ENCODE data around the gene POLE.

The POLE gene

DNA sequence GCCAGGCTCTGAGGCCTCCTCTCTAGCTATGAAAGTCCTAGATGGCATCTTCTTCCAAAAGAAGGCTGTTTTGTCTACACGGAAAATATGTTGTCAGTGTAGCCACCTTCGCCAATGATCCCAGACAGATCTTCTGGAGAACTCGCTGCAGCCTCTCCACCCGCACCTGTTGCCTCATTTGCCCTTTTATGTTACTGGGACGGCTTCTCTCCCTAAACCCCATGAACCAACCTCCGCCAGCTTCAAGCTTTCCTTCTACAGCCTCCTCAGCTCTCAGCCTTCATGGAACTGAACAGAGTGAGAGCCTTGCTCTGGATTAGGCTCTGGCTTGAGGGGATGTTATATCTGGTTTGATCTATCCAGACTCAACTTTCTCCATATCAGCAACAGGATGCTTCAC is 57.8 kb downstream of the POLE start:
- Histone ChIP-seq H3K4me3 (ENCODE audit: low read depth, low read length) (no peak overlapping the region), H3K27ac (ENCODE audit: extremely low read depth, low read depth, low read length) (no peak overlapping the region), H3K9me3 (ENCODE audit: control insufficient read depth, insufficient read depth, low read depth, low read length) (no peaks in the 10 kb centered on the region), H3K4me1 (ENCODE audit: control insufficient read depth, insufficient read depth, low read length) (no peaks in the 10 kb centered on the region), H3K36me3 (ENCODE audit: control insufficient read depth in 2 of 2, insufficient read depth in 1 of 2, low read length in 2 of 2) (peaks cover 17 to 95% of the 10 kb centered on the region in 2 experiments)
- ChIA-PET POLR2A (no interaction called here), CTCF (interaction anchor here (0.8 to 1.3 kb wide), 4 partner anchors 9 to 214 kb away, joined by 3 to 8 read pairs (median 6); no protein-coding TSS in a partner anchor)
- peak; percentile 65 for TF ChIP-seq SCRT1 (tag by site-specific recombination; IDR thresholded peaks at IDR 0.05; ENCODE audit: borderline replicate concordance)
- TF ChIP-seq MYNN (tag by site-specific recombination; IDR thresholded peaks at IDR 0.05; ENCODE audit: borderline replicate concordance): no peak
- peak; percentile 88 for TF ChIP-seq SCRT2 (tag by site-specific recombination; IDR thresholded peaks at IDR 0.05)
- TF ChIP-seq, protein P1, sequence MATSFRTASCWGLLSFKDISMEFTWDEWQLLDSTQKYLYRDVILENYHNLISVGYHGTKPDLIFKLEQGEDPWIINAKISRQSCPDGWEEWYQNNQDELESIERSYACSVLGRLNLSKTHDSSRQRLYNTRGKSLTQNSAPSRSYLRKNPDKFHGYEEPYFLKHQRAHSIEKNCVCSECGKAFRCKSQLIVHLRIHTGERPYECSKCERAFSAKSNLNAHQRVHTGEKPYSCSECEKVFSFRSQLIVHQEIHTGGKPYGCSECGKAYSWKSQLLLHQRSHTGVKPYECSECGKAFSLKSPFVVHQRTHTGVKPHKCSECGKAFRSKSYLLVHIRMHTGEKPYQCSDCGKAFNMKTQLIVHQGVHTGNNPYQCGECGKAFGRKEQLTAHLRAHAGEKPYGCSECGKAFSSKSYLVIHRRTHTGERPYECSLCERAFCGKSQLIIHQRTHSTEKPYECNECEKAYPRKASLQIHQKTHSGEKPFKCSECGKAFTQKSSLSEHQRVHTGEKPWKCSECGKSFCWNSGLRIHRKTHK (tag by site-specific recombination; IDR thresholded peaks at IDR 0.05): no peak
- no peak for TF ChIP-seq ZNF133 (tag by site-specific recombination; IDR thresholded peaks at IDR 0.05)
- TF ChIP-seq ZNF132 (tag by site-specific recombination; IDR thresholded peaks at IDR 0.05; ENCODE audit: borderline replicate concordance): no peak
- TF ChIP-seq, protein P2, sequence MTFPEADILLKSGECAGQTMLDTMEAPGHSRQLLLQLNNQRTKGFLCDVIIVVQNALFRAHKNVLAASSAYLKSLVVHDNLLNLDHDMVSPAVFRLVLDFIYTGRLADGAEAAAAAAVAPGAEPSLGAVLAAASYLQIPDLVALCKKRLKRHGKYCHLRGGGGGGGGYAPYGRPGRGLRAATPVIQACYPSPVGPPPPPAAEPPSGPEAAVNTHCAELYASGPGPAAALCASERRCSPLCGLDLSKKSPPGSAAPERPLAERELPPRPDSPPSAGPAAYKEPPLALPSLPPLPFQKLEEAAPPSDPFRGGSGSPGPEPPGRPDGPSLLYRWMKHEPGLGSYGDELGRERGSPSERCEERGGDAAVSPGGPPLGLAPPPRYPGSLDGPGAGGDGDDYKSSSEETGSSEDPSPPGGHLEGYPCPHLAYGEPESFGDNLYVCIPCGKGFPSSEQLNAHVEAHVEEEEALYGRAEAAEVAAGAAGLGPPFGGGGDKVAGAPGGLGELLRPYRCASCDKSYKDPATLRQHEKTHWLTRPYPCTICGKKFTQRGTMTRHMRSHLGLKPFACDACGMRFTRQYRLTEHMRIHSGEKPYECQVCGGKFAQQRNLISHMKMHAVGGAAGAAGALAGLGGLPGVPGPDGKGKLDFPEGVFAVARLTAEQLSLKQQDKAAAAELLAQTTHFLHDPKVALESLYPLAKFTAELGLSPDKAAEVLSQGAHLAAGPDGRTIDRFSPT (tag by site-specific recombination; IDR thresholded peaks at IDR 0.05): no peak
- no peak for TF ChIP-seq ZNF354C (tag by site-specific recombination; IDR thresholded peaks at IDR 0.05; ENCODE audit: borderline replicate concordance, low read depth)
- no peak for TF ChIP-seq ZNF292 (tag by site-specific recombination; IDR thresholded peaks at IDR 0.05; ENCODE audit: borderline replicate concordance, low read depth)
- TF ChIP-seq, protein P3, sequence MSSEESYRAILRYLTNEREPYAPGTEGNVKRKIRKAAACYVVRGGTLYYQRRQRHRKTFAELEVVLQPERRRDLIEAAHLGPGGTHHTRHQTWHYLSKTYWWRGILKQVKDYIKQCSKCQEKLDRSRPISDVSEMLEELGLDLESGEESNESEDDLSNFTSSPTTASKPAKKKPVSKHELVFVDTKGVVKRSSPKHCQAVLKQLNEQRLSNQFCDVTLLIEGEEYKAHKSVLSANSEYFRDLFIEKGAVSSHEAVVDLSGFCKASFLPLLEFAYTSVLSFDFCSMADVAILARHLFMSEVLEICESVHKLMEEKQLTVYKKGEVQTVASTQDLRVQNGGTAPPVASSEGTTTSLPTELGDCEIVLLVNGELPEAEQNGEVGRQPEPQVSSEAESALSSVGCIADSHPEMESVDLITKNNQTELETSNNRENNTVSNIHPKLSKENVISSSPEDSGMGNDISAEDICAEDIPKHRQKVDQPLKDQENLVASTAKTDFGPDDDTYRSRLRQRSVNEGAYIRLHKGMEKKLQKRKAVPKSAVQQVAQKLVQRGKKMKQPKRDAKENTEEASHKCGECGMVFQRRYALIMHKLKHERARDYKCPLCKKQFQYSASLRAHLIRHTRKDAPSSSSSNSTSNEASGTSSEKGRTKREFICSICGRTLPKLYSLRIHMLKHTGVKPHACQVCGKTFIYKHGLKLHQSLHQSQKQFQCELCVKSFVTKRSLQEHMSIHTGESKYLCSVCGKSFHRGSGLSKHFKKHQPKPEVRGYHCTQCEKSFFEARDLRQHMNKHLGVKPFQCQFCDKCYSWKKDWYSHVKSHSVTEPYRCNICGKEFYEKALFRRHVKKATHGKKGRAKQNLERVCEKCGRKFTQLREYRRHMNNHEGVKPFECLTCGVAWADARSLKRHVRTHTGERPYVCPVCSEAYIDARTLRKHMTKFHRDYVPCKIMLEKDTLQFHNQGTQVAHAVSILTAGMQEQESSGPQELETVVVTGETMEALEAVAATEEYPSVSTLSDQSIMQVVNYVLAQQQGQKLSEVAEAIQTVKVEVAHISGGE (tag by site-specific recombination; conservative IDR thresholded peaks at IDR 0.05; ENCODE audit: low read depth): no peak

DNA sequence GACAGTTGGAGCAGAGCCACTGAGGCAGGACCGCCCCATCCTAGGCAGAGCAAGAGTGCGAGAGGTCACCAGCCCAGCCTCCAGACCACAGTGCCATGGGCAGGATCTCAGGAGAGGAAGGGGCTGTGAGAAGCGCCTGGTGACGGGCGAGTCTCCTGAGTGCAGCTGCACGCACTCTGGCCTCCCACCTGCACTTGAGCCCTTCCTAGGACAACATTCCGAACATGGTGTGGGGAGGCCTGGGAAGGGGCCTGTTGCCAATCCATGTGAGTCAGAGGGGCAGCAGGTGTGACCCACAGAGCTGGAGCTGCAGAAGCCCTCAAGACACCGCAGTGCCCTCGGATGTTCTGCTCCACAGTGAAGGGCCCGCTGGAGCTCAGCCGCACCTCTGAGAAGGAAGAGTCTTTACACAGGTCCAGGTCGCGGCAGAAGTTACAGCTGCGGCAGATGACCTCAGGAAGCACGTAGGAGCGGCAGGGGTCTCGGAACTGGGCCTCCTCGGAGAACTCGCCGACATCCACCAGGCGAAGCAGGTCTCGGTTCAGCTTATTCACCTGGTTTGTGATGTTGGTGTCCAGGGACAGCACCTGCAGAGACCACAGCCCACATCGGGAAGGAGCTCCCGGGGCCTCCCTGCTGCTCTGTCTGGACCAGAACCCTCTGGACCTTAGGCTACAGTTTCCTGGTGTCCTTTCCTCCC is 61.3 kb downstream of the POLE start:
- Histone ChIP-seq H3K4me3 (ENCODE audit: low read depth, low read length) (no peak overlapping the region), H3K36me3 (ENCODE audit: control insufficient read depth in 2 of 2, insufficient read depth in 1 of 2, low read length in 2 of 2) (peaks cover 5 to 80% of the 10 kb centered on the region in 2 experiments), H3K4me1 (ENCODE audit: control insufficient read depth, insufficient read depth, low read length) (no peaks in the 10 kb centered on the region), H3K9me3 (ENCODE audit: control insufficient read depth, insufficient read depth, low read depth, low read length) (no peaks in the 10 kb centered on the region), H3K27ac (ENCODE audit: extremely low read depth, low read depth, low read length) (no peak overlapping the region)
- POLR2A ChIA-PET: no interaction called here
- TF ChIP-seq ZFP69B (tag by site-specific recombination; IDR thresholded peaks at IDR 0.05) (no peak), GLIS1 (tag by site-specific recombination; IDR thresholded peaks at IDR 0.05) (no peak), ZNF10 (tag by site-specific recombination; IDR thresholded peaks at IDR 0.05) (no peak), ZNF2 (tag by site-specific recombination; IDR thresholded peaks at IDR 0.05) (no peak), BCL11A (tag by site-specific recombination; IDR thresholded peaks at IDR 0.05; ENCODE audit: low read depth) (no peak), ZNF146 (tag by site-specific recombination; IDR thresholded peaks at IDR 0.05) (no peak), ZNF354C (tag by site-specific recombination; IDR thresholded peaks at IDR 0.05; ENCODE audit: borderline replicate concordance, low read depth) (no peak), ZNF133 (tag by site-specific recombination; IDR thresholded peaks at IDR 0.05) (no peak), ZNF214 (tag by site-specific recombination; IDR thresholded peaks at IDR 0.05; ENCODE audit: borderline replicate concordance) (no peak), ZNF585B (tag by site-specific recombination; IDR thresholded peaks at IDR 0.05) (no peak), ZNF121 (tag by site-specific recombination; IDR thresholded peaks at IDR 0.05) (no peak), REPIN1 (tag by site-specific recombination; IDR thresholded peaks at IDR 0.05; ENCODE audit: low read depth) (no peak), SALL2 (tag by site-specific recombination; IDR thresholded peaks at IDR 0.05; ENCODE audit: borderline replicate concordance) (no peak)
- TF ChIP-seq, protein P3 (tag by site-specific recombination; conservative IDR thresholded peaks at IDR 0.05; ENCODE audit: low read depth): no peak
- CTCF ChIA-PET: interaction anchor here (1.2 to 1.7 kb wide), 2 partner anchors 11 to 13 kb away, joined by 4 to 5 read pairs; no protein-coding TSS in a partner anchor

Data from HEK293 (cell line).